Activated CD4-positive, alpha-beta memory T cell treated with anti-CD3 and anti-CD28 coated beads, Interleukin-2, amount 10 ng/mL, durations not matched to agents 7 days and 5 days (primary cell): ENCODE measurements around the gene ACOT7. TPM values are rescaled to one million over a fixed set of nuclear protein-coding genes. Genes with fewer than 3 reads are reported as not detected.
"Not testable (repeated sequence)": the region's sequence is repeated elsewhere in the genome, so short reads cannot be mapped to it uniquely, and the experiment has no call there.

ENCODE experiments used
- CTCF ChIA-PET: fragments of 350-600 bp; sonication (Branson Sonifier 250); formaldehyde crosslinking; loops from one replicate; lab custom pipeline; 2021; ENCODE audit warnings: antibody characterized with exemption, inconsistent platforms; lab: Charles Lee
- POLR2A ChIA-PET: fragments of 350-600 bp; sonication (Branson Sonifier 250); formaldehyde crosslinking; loops from one replicate; lab custom pipeline; 2021; ENCODE audit warnings: antibody characterized with exemption; lab: Charles Lee
- DNase-seq: peaks from one replicate; pipeline ENCODE4 v3.0.0-alpha.2; 2020
- H3K27ac Mint-ChIP-seq: one replicate; pipeline ENCODE4 v1.8.0; 2021; ENCODE audit warnings: mild to moderate bottlenecking, mixed read lengths
- H3K27me3 Mint-ChIP-seq: one replicate; pipeline ENCODE4 v1.8.0; 2021; ENCODE audit warnings: mixed read lengths
- H3K36me3 Mint-ChIP-seq: one replicate; pipeline ENCODE4 v1.8.0; 2021; ENCODE audit warnings: low read depth, mixed read lengths
- H3K4me1 Mint-ChIP-seq: one replicate; pipeline ENCODE4 v1.8.0; 2021; ENCODE audit warnings: mixed read lengths
- H3K4me3 Mint-ChIP-seq: one replicate; pipeline ENCODE4 v1.8.0; 2021; ENCODE audit warnings: mild to moderate bottlenecking, mixed read lengths
- H3K9me3 Mint-ChIP-seq: one replicate; pipeline ENCODE4 v1.8.0; 2021; ENCODE audit warnings: mixed read lengths
- total RNA-seq, 2 experiments: library from RNA; stranded (reverse); gene quantifications; one replicate each; pipeline ENCODE4 v1.2.3, GENCODE V29; 2021

Gene ACOT7
- total RNA-seq, 2 experiments from 2014 or later: 56.8 to 58.6 TPM

- H3K4me3 Mint-ChIP-seq, POLR2A ChIA-PET, H3K4me1 Mint-ChIP-seq, H3K27ac Mint-ChIP-seq, H3K9me3 Mint-ChIP-seq, H3K36me3 Mint-ChIP-seq, DNase-seq: not testable (repeated sequence)
- CTCF ChIA-PET: interaction anchor here (0.5 to 1.6 kb wide), 2 partner anchors 11 to 225 kb away, joined by 4 to 7 read pairs; no protein-coding TSS in a partner anchor
- H3K27me3 Mint-ChIP-seq: peaks cover 23% of the 10 kb centered on the region
Measured at GRCh38 chr1:6429660-6430411, 36.3 kb upstream of the ACOT7 start.

GRCh38 chr1:6428453-6428852 lies 34.9 kb upstream of the ACOT7 start:
- H3K36me3 Mint-ChIP-seq, POLR2A ChIA-PET, H3K4me1 Mint-ChIP-seq, H3K27ac Mint-ChIP-seq, DNase-seq, H3K4me3 Mint-ChIP-seq, CTCF ChIA-PET, H3K9me3 Mint-ChIP-seq: not testable (repeated sequence)
- H3K27me3 Mint-ChIP-seq: peaks cover 26% of the 10 kb centered on the region

- Mint-ChIP-seq H3K27ac (no peak overlapping the region), H3K4me3 (no peak overlapping the region), H3K27me3 (peaks cover 30% of the 10 kb centered on the region), H3K36me3 (no peaks in the 10 kb centered on the region), H3K4me1 (peaks cover 12% of the 10 kb centered on the region), H3K9me3 (no peaks in the 10 kb centered on the region)
- ChIA-PET CTCF (interaction anchor here (0.9 to 1.7 kb wide), 2 partner anchors 13 to 22 kb away, joined by 3 to 7 read pairs; no protein-coding TSS in a partner anchor), POLR2A (no interaction called here)
- DNase-seq: no peak
Measured at GRCh38 chr1:6427441-6428390, 34.1 kb upstream of the ACOT7 start.

- CTCF ChIA-PET: interaction anchor here (0.9 to 1.7 kb wide), 3 partner anchors 11 to 23 kb away, joined by 3 to 7 read pairs (median 4); no protein-coding TSS in a partner anchor
Measured at GRCh38 chr1:6426972-6427350, 33.4 kb upstream of the ACOT7 start.

GRCh38 chr1:6426277-6426971 lies 32.9 kb upstream of the ACOT7 start:
- peaks cover 22% of the 10 kb centered on the region for H3K4me1 Mint-ChIP-seq
- DNase-seq: no peak
- peaks cover 37% of the 10 kb centered on the region for H3K27me3 Mint-ChIP-seq
- no peaks in the 10 kb centered on the region for H3K36me3 Mint-ChIP-seq
- ChIA-PET CTCF (interaction anchor here (0.9 to 1.7 kb wide), 3 partner anchors 11 to 23 kb away, joined by 3 to 7 read pairs (median 4); no protein-coding TSS in a partner anchor), POLR2A (interaction anchor here (0.7 kb wide), 1 partner anchor 33 kb away, joined by 3 read pairs; no protein-coding TSS in a partner anchor)
- H3K27ac Mint-ChIP-seq: no peak overlapping the region
- no peaks in the 10 kb centered on the region for H3K9me3 Mint-ChIP-seq
- no peak overlapping the region for H3K4me3 Mint-ChIP-seq

More at GRCh38 chr1:6426972-6427350, 33.4 kb upstream of the ACOT7 start:
- H3K27me3 Mint-ChIP-seq: peaks cover 32% of the 10 kb centered on the region
- H3K9me3 Mint-ChIP-seq: no peaks in the 10 kb centered on the region
- H3K4me1 Mint-ChIP-seq: peaks cover 16% of the 10 kb centered on the region
- H3K36me3 Mint-ChIP-seq: no peaks in the 10 kb centered on the region
- H3K4me3 Mint-ChIP-seq: no peak overlapping the region
- no peak for DNase-seq
- POLR2A ChIA-PET: no interaction called here
- no peak overlapping the region for H3K27ac Mint-ChIP-seq

- Mint-ChIP-seq H3K4me1 (peaks cover 29% of the 10 kb centered on the region), H3K27ac (no peak overlapping the region), H3K9me3 (no peaks in the 10 kb centered on the region), H3K27me3 (peaks cover 43% of the 10 kb centered on the region), H3K36me3 (no peaks in the 10 kb centered on the region), H3K4me3 (no peak overlapping the region)
- POLR2A ChIA-PET: no interaction called here
- CTCF ChIA-PET: interaction anchor here (1.3 to 1.7 kb wide), 3 partner anchors 12 to 15 kb away, joined by 4 to 7 read pairs (median 7); no protein-coding TSS in a partner anchor
- no peak for DNase-seq
Measured at GRCh38 chr1:6425658-6426057, 32.1 kb upstream of the ACOT7 start.

GRCh38 chr1:6424619-6425593 lies 31.3 kb upstream of the ACOT7 start, which contains the start of gene ESPN:
Gene ESPN (plus strand): TSS chr1:6424776. CDS start chr1:6424956, 180 bp downstream.
- no peaks in the 10 kb centered on the region for H3K36me3 Mint-ChIP-seq
- H3K27ac Mint-ChIP-seq: no peak within 1 kb of the TSS
- POLR2A ChIA-PET: no interaction called here
- H3K4me1 Mint-ChIP-seq: peaks cover 33% of the 10 kb centered on the region
- H3K9me3 Mint-ChIP-seq: no peaks in the 10 kb centered on the region
- peaks cover 43% of the 10 kb centered on the region for H3K27me3 Mint-ChIP-seq
- peak within 1 kb of the TSS; percentile 8 for H3K4me3 Mint-ChIP-seq
- no peak for DNase-seq
- CTCF ChIA-PET: interaction anchor here (1.1 to 1.3 kb wide), 2 partner anchors 13 to 179 kb away, joined by 5 to 7 read pairs; no protein-coding TSS in a partner anchor

- no peaks in the 10 kb centered on the region for H3K9me3 Mint-ChIP-seq
- peaks cover 34% of the 10 kb centered on the region for H3K4me1 Mint-ChIP-seq
- ChIA-PET POLR2A (interaction anchor here (0.6 to 1.0 kb wide), 2 partner anchors 14 to 182 kb away, joined by 3 read pairs; no protein-coding TSS in a partner anchor), CTCF (interaction anchor here (0.7 to 7.1 kb wide), 21 partner anchors 10 to 261 kb away, joined by 3 to 108 read pairs (median 5); partner anchors contain the start of gene PLEKHG5)
- no peaks in the 10 kb centered on the region for H3K36me3 Mint-ChIP-seq
- no peak overlapping the region for H3K27ac Mint-ChIP-seq
- H3K27me3 Mint-ChIP-seq: peaks cover 45% of the 10 kb centered on the region
- no peak for DNase-seq
- peak overlapping the region; percentile 8 for H3K4me3 Mint-ChIP-seq
Measured at GRCh38 chr1:6424000-6424565, 30.5 kb upstream of the ACOT7 start.

GRCh38 chr1:6423321-6423999 lies 29.9 kb upstream of the ACOT7 start:
- CTCF ChIA-PET: interaction anchor here (0.7 to 7.1 kb wide), 28 partner anchors 10 to 278 kb away, joined by 3 to 108 read pairs (median 4); partner anchors contain the start of genes DNAJC11 and PLEKHG5

GRCh38 chr1:6421266-6421665 lies 27.7 kb upstream of the ACOT7 start:
- no peak for DNase-seq
- no peaks in the 10 kb centered on the region for H3K36me3 Mint-ChIP-seq
- H3K9me3 Mint-ChIP-seq: no peaks in the 10 kb centered on the region
- POLR2A ChIA-PET: interaction anchor here (1.1 to 1.3 kb wide), 3 partner anchors 11 to 39 kb away, joined by 3 read pairs; no protein-coding TSS in a partner anchor
- H3K4me1 Mint-ChIP-seq: peaks cover 35% of the 10 kb centered on the region
- H3K4me3 Mint-ChIP-seq: no peak overlapping the region
- CTCF ChIA-PET: interaction anchor here (0.7 to 7.1 kb wide), 5 partner anchors 15 to 221 kb away, joined by 3 to 108 read pairs (median 4); no protein-coding TSS in a partner anchor
- peaks cover 67% of the 10 kb centered on the region for H3K27me3 Mint-ChIP-seq
- no peak overlapping the region for H3K27ac Mint-ChIP-seq

More at GRCh38 chr1:6423321-6423999, 29.9 kb upstream of the ACOT7 start:
- Mint-ChIP-seq H3K9me3 (no peaks in the 10 kb centered on the region), H3K4me1 (peaks cover 35% of the 10 kb centered on the region), H3K27ac (no peak overlapping the region), H3K27me3 (peaks cover 49% of the 10 kb centered on the region), H3K36me3 (no peaks in the 10 kb centered on the region), H3K4me3 (no peak overlapping the region)
- DNase-seq: peak; percentile 71
- POLR2A ChIA-PET: interaction anchor here (0.6 to 1.0 kb wide), 2 partner anchors 15 to 182 kb away, joined by 3 read pairs; no protein-coding TSS in a partner anchor
